IMR-90 (cell line): ENCODE measurements around the gene TTC24. TPM values are rescaled to one million over a fixed set of nuclear protein-coding genes. Genes with fewer than 3 reads are reported as not detected.

Experiments used
- ATAC-seq: fragments of 200-7000 bp; cut with Tn5 transposase; 2 replicates; pipeline ENCODE4 v1.9.1; 2020; ENCODE audit warnings: low read depth, mild to moderate bottlenecking, moderate library complexity
- BruUV-seq: library from RNA; stranded (reverse); fragments of 400-500 nt; replicated peaks from 2 replicates; lab custom pipeline; 2021; lab: Mats Ljungman, UMichigan
- CTCF ChIA-PET: fragments of 300-600 bp; formaldehyde crosslinking; extraction: SDS; loops from one replicate; lab custom pipeline; 2021; ENCODE audit warnings: antibody characterized with exemption; lab: Yijun Ruan, JAX
- POLR2A ChIA-PET: fragments of 300-600 bp; sonication (Branson Sonifier 250); formaldehyde crosslinking; loops from one replicate; lab custom pipeline; 2022; ENCODE audit warnings: antibody characterized with exemption; ENCODE audit not compliant: unreplicated experiment; lab: Charles Lee
- DNase-seq: peaks from one replicate; pipeline ENCODE4 v3.0.0; 2013
- H2AFZ ChIP-seq: replicated peaks from 2 replicates; pipeline ENCODE3; 2013; ENCODE audit warnings: low read length, mild to moderate bottlenecking; ENCODE audit not compliant: poor library complexity
- H2AK5ac ChIP-seq: 2 replicates; pipeline ENCODE4 v1.6.1; 2013; ENCODE audit warnings: low read depth, low read length, inconsistent platforms
- H2AK9ac ChIP-seq: replicated peaks from 2 replicates; pipeline ENCODE3; 2013; ENCODE audit warnings: mild to moderate bottlenecking, low read depth, low read length, moderate library complexity; ENCODE audit not compliant: poor library complexity
- H2BK120ac ChIP-seq: 2 replicates; pipeline ENCODE4 v1.6.1; 2013; ENCODE audit warnings: low read depth, low read length, inconsistent platforms
- H2BK15ac ChIP-seq: 3 replicates; pipeline ENCODE4 v1.6.1; 2013; ENCODE audit warnings: low read depth, low read length, inconsistent platforms
- H2BK20ac ChIP-seq: 2 replicates; pipeline ENCODE4 v1.6.1; 2013; ENCODE audit warnings: low read depth, mild to moderate bottlenecking, inconsistent platforms, low read length, moderate library complexity
- H2BK5ac ChIP-seq: 2 replicates; pipeline ENCODE4 v1.6.1; 2013; ENCODE audit warnings: mild to moderate bottlenecking, low read depth, low read length, inconsistent platforms; ENCODE audit not compliant: poor library complexity, severe bottlenecking
- H3K14ac ChIP-seq: replicated peaks from 2 replicates; pipeline ENCODE4 v1.6.1; 2013; ENCODE audit warnings: low read depth, low read length, inconsistent platforms
- H3K18ac ChIP-seq: 2 replicates; pipeline ENCODE4 v1.6.1; 2013; ENCODE audit warnings: low read depth, low read length, control low read depth
- H3K23ac ChIP-seq: 2 replicates; pipeline ENCODE4 v1.6.1; 2013; ENCODE audit warnings: low read depth, low read length, inconsistent platforms
- H3K27ac ChIP-seq: 2 replicates; pipeline ENCODE4 v1.5.1; 2013; ENCODE audit warnings: mild to moderate bottlenecking, control low read depth, low read length; ENCODE audit not compliant: insufficient read depth
- H3K27me3 ChIP-seq: 2 replicates; pipeline ENCODE4 v1.6.1; 2013; ENCODE audit warnings: low read length; ENCODE audit not compliant: control insufficient read depth, insufficient read depth
- H3K36me3 ChIP-seq: 2 replicates; pipeline ENCODE4 v1.6.1; 2013; ENCODE audit warnings: low read length, mixed read lengths; ENCODE audit not compliant: control insufficient read depth, insufficient read depth
- H3K4ac ChIP-seq: 2 replicates; pipeline ENCODE4 v1.6.1; 2013; ENCODE audit warnings: low read depth, low read length, inconsistent platforms
- H3K4me1 ChIP-seq: 2 replicates; pipeline ENCODE4 v1.6.1; 2013; ENCODE audit warnings: low read length, mixed read lengths; ENCODE audit not compliant: control insufficient read depth, insufficient read depth
- H3K4me2 ChIP-seq: 2 replicates; pipeline ENCODE4 v1.6.1; 2013; ENCODE audit warnings: low read depth, mild to moderate bottlenecking, control low read depth, low read length, moderate library complexity
- H3K4me3 ChIP-seq: 2 replicates; pipeline ENCODE4 v1.5.1; 2013; ENCODE audit warnings: low read depth, mild to moderate bottlenecking, control low read depth, low read length, moderate library complexity; ENCODE audit not compliant: insufficient read depth
- H3K56ac ChIP-seq: 2 replicates; pipeline ENCODE4 v1.6.1; 2013; ENCODE audit warnings: low read length, inconsistent platforms; ENCODE audit not compliant: insufficient read depth; ENCODE audit errors: extremely low read depth
- H3K79me1 ChIP-seq, 2 experiments: 2 replicates each; pipeline ENCODE4 v1.6.1; 2013; ENCODE audit warnings: low read length in 2 of 2, inconsistent platforms in 1 of 2, low read depth in 1 of 2
- H3K9ac ChIP-seq: 2 replicates; pipeline ENCODE4 v1.6.1; 2013; ENCODE audit warnings: low read depth, low read length, control low read depth
- H3K9me1 ChIP-seq: 2 replicates; pipeline ENCODE4 v1.6.1; 2013; ENCODE audit warnings: low read length, inconsistent platforms; ENCODE audit not compliant: insufficient read depth
- H3K9me3 ChIP-seq: 2 replicates; pipeline ENCODE4 v1.6.1; 2013; ENCODE audit warnings: low read length; ENCODE audit not compliant: control insufficient read depth, insufficient read depth
- H4K20me1 ChIP-seq: 2 replicates; pipeline ENCODE4 v1.6.1; 2013; ENCODE audit warnings: low read length, inconsistent platforms; ENCODE audit not compliant: insufficient read depth
- H4K5ac ChIP-seq: 2 replicates; pipeline ENCODE4 v1.6.1; 2013; ENCODE audit warnings: mild to moderate bottlenecking, low read depth, low read length, control low read depth
- H4K8ac ChIP-seq, 2 experiments: 2 replicates each; pipeline ENCODE4 v1.6.1; 2013; ENCODE audit warnings: low read depth in 2 of 2, low read length in 2 of 2, control low read depth in 1 of 2, inconsistent platforms in 1 of 2
- H4K91ac ChIP-seq: 2 replicates; pipeline ENCODE4 v1.6.1; 2013; ENCODE audit warnings: low read depth, low read length, inconsistent platforms; ENCODE audit not compliant: insufficient read depth
- MAZ ChIP-seq: IDR thresholded peaks from 2 replicates; pipeline ENCODE4 v1.6.1; 2012; ENCODE audit warnings: low read depth, mild to moderate bottlenecking, low read length, improper control_type of control experiment, moderate library complexity, borderline replicate concordance
- NFE2L2 ChIP-seq: fragments of 150-350 bp; IDR thresholded peaks from 2 replicates; pipeline ENCODE4 v1.6.1; 2016; ENCODE audit warnings: low read depth, mild to moderate bottlenecking, low read length
- POLR2A ChIP-seq: IDR thresholded peaks from 2 replicates; pipeline ENCODE4 v1.6.1; 2012; ENCODE audit warnings: mild to moderate bottlenecking, low read depth, low read length
- RAD21 ChIP-seq: IDR thresholded peaks from 2 replicates; pipeline ENCODE4 v1.6.1; 2012; ENCODE audit warnings: low read length, improper control_type of control experiment
- WGBS, 2 experiments: methylation state at CpG; one replicate each; pipeline versions ENCODE4 v1.1.5 to v1.1.7; 2013; ENCODE audit warnings: missing lambda C conversion rate in 2 of 2; ENCODE audit not compliant: insufficient read length in 1 of 2; ENCODE audit errors: extremely low coverage in 2 of 2; 5-methylcytosine and 5-hydroxymethylcytosine counted together
- dilution Hi-C: fragments of 300-500 bp; cut with HindIII; formaldehyde crosslinking; loops from one replicate; pipeline ENCODE4 v1.14.3; 2018; ENCODE audit warnings: low sequenced_read_pairs; ENCODE audit not compliant: unreplicated experiment
- in situ Hi-C: fragments of 300-500 bp; cut with MboI; formaldehyde crosslinking; loops from 3 replicates; pipeline ENCODE4 v1.14.3; 2019; ENCODE audit warnings: low sequenced_read_pairs, inconsistent platforms, mixed read lengths
- intact Hi-C: fragments of 100-400 bp; cut with micrococcal nuclease; formaldehyde crosslinking; loops from 2 replicates; pipeline ENCODE4 v1.10.0; 2022
- polyA plus RNA-seq, 3 experiments: library from polyadenylated mRNA; depleted of rRNA; stranded (reverse); fragments of >200 nt; gene quantifications; 2 replicates each; pipeline ENCODE4 v1.2.3, GENCODE V29; 2012; ENCODE audit warnings: low replicate concordance in 1 of 3
- total RNA-seq: library from RNA; depleted of rRNA; stranded (reverse); fragments of >200 nt; gene quantifications from 2 replicates; pipeline ENCODE4 v1.2.3, GENCODE V29; 2012

The TTC24 gene
- total and polyA plus RNA-seq, 2 of the 4 experiments (the other 2 are of a cell fraction) = not detected

DNA sequence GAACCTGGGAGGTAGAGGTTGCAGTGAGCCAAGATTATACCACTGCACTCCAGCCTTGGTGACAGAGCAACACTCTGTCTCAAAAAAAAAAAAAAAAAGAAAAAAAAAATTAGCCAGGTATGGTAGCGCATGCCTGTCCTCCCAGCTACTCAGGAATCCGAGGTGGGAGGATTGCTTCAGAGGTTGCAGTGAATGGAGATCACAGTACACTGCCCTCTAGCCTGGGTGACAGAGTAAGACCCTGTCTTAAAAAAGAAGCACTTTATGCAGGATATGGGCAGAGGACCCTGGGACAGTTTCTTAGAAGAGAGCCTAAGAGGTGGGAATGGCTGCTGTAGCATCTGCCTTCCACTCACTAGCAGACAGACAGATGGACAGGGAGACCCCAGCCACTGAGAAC lies 30.1 kb upstream of the TTC24 start:
- H3K36me3 ChIP-seq = peaks cover 14% of the 10 kb centered on the region
- no TSS peak for BruUV-seq
- no peak for DNase-seq

More for the DNA sequence above, 30.1 kb upstream of the TTC24 start:
- no peak overlapping the region for H3K56ac ChIP-seq
- H4K91ac ChIP-seq = no peak overlapping the region
- intact Hi-C loops = no loop called here
- no peak overlapping the region for H2BK20ac ChIP-seq
- in situ Hi-C loops = no loop called here
- H2AFZ ChIP-seq = no peak overlapping the region
- H3K9ac ChIP-seq = no peak overlapping the region
- no peak overlapping the region for H2BK120ac ChIP-seq
- no peak for ATAC-seq
- no peak overlapping the region for H3K14ac ChIP-seq
- H4K5ac ChIP-seq = no peak overlapping the region
- no peak overlapping the region for H3K18ac ChIP-seq
- no peak overlapping the region for H3K4me3 ChIP-seq
- H2AK5ac ChIP-seq = no peak overlapping the region
- H3K27me3 ChIP-seq = no peaks in the 10 kb centered on the region
- H3K9me1 ChIP-seq = peaks cover 13% of the 10 kb centered on the region
- peaks cover 0 to 22% of the 10 kb centered on the region in 2 experiments; a peak in 3 of 4 replicates for H3K79me1 ChIP-seq
- no peak for TF ChIP-seq POLR2A
- no peak for TF ChIP-seq MAZ
- TF ChIP-seq RAD21 = no peak
- no peak for TF ChIP-seq NFE2L2
- H3K9me3 ChIP-seq = no peaks in the 10 kb centered on the region
- no peaks in the 10 kb centered on the region for H3K4me1 ChIP-seq
- ChIA-PET POLR2A (no interaction called here), CTCF (interaction anchor here (0.6 kb wide), 1 partner anchor 694 kb away, joined by 6 read pairs; no protein-coding TSS in a partner anchor)
- H4K20me1 ChIP-seq = no peaks in the 10 kb centered on the region
- no peak overlapping the region for H4K8ac ChIP-seq
- no peak overlapping the region for H2BK15ac ChIP-seq
- no peak overlapping the region for H3K27ac ChIP-seq
- no peak overlapping the region for H3K23ac ChIP-seq
- H3K4ac ChIP-seq = no peak overlapping the region
- H3K4me2 ChIP-seq = no peak overlapping the region
- H2AK9ac ChIP-seq = no peak overlapping the region
- no CpG with 5 or more reads among the region's 2 CpGs for WGBS, 2 experiments
- H2BK5ac ChIP-seq = no peak overlapping the region
- dilution Hi-C loops = no loop called here
